ENCODE measurements around the gene KIAA1217. TPM values are rescaled to one million over a fixed set of nuclear protein-coding genes. Genes with fewer than 3 reads are reported as not detected.

KIAA1217 gene
- total and polyA plus RNA-seq, 2 of the 8 experiments (the other 6 are each of a cell fraction or from before 2014, with no cell fraction given), result 4.5 to 15.6 TPM

DNA sequence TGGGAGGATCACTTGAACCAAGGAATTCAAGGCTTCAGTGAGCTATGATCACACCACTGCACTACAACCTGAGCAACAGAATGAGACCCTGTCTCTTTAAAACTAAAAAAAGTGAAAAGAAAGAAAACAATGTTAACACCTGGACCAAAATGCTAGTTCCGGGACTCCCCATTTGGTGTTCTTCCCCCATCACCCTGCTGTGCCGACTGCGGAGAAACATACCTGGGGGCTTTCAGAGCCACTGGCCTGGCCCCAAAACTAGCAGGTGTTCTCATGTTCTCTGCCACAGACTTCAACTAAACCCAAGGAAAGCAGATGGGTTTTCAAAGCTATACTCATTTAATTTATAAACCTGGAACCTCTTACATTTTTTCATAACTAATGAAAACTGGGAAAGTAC, 250.9 kb downstream of the KIAA1217 start:
- no peak overlapping the region for H2BK20ac ChIP-seq (ENCODE audit: low read length)
- POLR2A ChIA-PET (ENCODE audit: partially characterized antibody), result interaction anchor here (0.6 kb wide), 1 partner anchor 22 kb away, joined by 3 read pairs; no protein-coding TSS in a partner anchor
- H3K79me2 ChIP-seq (ENCODE audit: control insufficient read depth in 1 of 2, insufficient read depth in 2 of 2, low read length in 2 of 2), result no peaks in the 10 kb centered on the region
- no peaks in the 10 kb centered on the region for H3K9me3 ChIP-seq (ENCODE audit: insufficient read depth in 2 of 2, low read depth in 1 of 2, low read length in 1 of 2)
- no peak overlapping the region for H2AFZ ChIP-seq (ENCODE audit: low read length)
- DNase-seq (ENCODE audit: low read depth in 1 of 2, low spot score in 2 of 2) (no peak), FAIRE-seq (no peak)
- H3K23me2 ChIP-seq (ENCODE audit: low read depth, low read length), result no peaks in the 10 kb centered on the region
- H4K20me1 ChIP-seq (replicated peaks in 1 of 2; ENCODE audit: control insufficient read depth in 1 of 2, insufficient read depth in 2 of 2, low read length in 2 of 2), result no peaks in the 10 kb centered on the region
- no peaks in the 10 kb centered on the region for H3K27me3 ChIP-seq (replicated peaks in 1 of 4; ENCODE audit: control insufficient read depth in 3 of 4, extremely low read depth in 1 of 4, insufficient read depth in 3 of 4, low read length in 3 of 4)
- no peak overlapping the region for H3K4ac ChIP-seq (replicated peaks; ENCODE audit: insufficient read length, low read depth, low read length)
- H3K4me2 ChIP-seq (ENCODE audit: insufficient read depth in 1 of 2, low read depth in 2 of 2, low read length in 2 of 2), result no peak overlapping the region
- no peak overlapping the region for H2BK12ac ChIP-seq (ENCODE audit: low read depth, low read length)
- H3K18ac ChIP-seq (ENCODE audit: extremely low read depth, low read length), result no peak overlapping the region
- H3K79me1 ChIP-seq (ENCODE audit: low read depth, low read length), result no peaks in the 10 kb centered on the region
- CTCF ChIA-PET (ENCODE audit: partially characterized antibody), result interaction anchor here (0.6 to 1.4 kb wide), 6 partner anchors 23 to 736 kb away, joined by 3 to 5 read pairs (median 4); no protein-coding TSS in a partner anchor
- no peaks in the 10 kb centered on the region for H3K36me3 ChIP-seq (ENCODE audit: control insufficient read depth in 2 of 4, insufficient read depth in 4 of 4, low read length in 3 of 4)
- H4K5ac ChIP-seq (ENCODE audit: insufficient read length, low read depth, low read length), result no peak overlapping the region
- no peak overlapping the region for H3K14ac ChIP-seq (ENCODE audit: insufficient read length)
- peaks cover 0 to 3% (median 1%) of the 10 kb centered on the region in 4 experiments; a peak in 2 of 7 replicates for H3K4me1 ChIP-seq (replicated peaks in 1 of 4; ENCODE audit: control insufficient read depth in 3 of 4, insufficient read depth in 4 of 4, low read length in 3 of 4)
- no peak overlapping the region for H2BK120ac ChIP-seq (replicated peaks; ENCODE audit: low read depth, low read length)
- no peak overlapping the region for H2BK15ac ChIP-seq (ENCODE audit: low read length)
- no peak overlapping the region for H2AK5ac ChIP-seq (ENCODE audit: low read depth, low read length)
- H2BK5ac ChIP-seq (ENCODE audit: low read depth, low read length), result no peak overlapping the region
- no peak overlapping the region for H3K4me3 ChIP-seq (ENCODE audit: extremely low read depth in 1 of 4, insufficient read depth in 2 of 4, low read depth in 3 of 4, low read length in 4 of 4)
- H3K9ac ChIP-seq (replicated peaks in 1 of 4; ENCODE audit: extremely low read depth in 1 of 4, low read depth in 3 of 4, low read length in 3 of 4), result no peak overlapping the region
- H4K91ac ChIP-seq (replicated peaks; ENCODE audit: insufficient read length, low read length), result no peak overlapping the region
- no peak overlapping the region for H3K23ac ChIP-seq (ENCODE audit: insufficient read length)
- H3K27ac ChIP-seq (ENCODE audit: low read depth, low read length), result no peak overlapping the region
- H4K8ac ChIP-seq (ENCODE audit: extremely low read depth, insufficient read depth, low read length), result no peak overlapping the region
- no peak overlapping the region for H3K56ac ChIP-seq (replicated peaks; ENCODE audit: insufficient read length, low read depth, low read length)
- 75% methylated on average over 3 of the region's 3 CpGs; no CpG with 5 or more reads in 1 of the 2 experiments for WGBS, 2 experiments (ENCODE audit: extremely low coverage in 1 of 2, insufficient coverage in 1 of 2, insufficient read length in 1 of 2, insufficient replicate concordance in 2 of 2, low coverage in 1 of 2, low lambda C conversion rate in 2 of 2, missing lambda C conversion rate in 1 of 2)
- no peak for TF ChIP-seq GABPA (IDR thresholded peaks at IDR 0.05; ENCODE audit: borderline replicate concordance, insufficient read depth, low read length)
- TF ChIP-seq BACH1 (IDR thresholded peaks at IDR 0.05; ENCODE audit: low read length), result no peak
- TF ChIP-seq SIN3A (conservative IDR thresholded peaks at IDR 0.05 in 1 of 2, IDR thresholded peaks at IDR 0.05 in 1 of 2; ENCODE audit: low read depth in 1 of 2, low read length in 2 of 2), result no peak
- TF ChIP-seq SP1 (IDR thresholded peaks at IDR 0.05; ENCODE audit: low read depth, low read length), result no peak
- TF ChIP-seq YY1 (IDR thresholded peaks at IDR 0.05; ENCODE audit: low read depth, low read length), result no peak

Measured in H1 (cell line).